Measurements from ENCODE around the gene PARD6G. TPM values are rescaled to one million over a fixed set of nuclear protein-coding genes. Genes with fewer than 3 reads are reported as not detected.
A peak's percentile ranks its signal among the peaks of the same experiment; 100 is the strongest.

The PARD6G gene
- total RNA-seq, 2 donors from 2014 or later: 0.98 to 1.5 TPM

DNA sequence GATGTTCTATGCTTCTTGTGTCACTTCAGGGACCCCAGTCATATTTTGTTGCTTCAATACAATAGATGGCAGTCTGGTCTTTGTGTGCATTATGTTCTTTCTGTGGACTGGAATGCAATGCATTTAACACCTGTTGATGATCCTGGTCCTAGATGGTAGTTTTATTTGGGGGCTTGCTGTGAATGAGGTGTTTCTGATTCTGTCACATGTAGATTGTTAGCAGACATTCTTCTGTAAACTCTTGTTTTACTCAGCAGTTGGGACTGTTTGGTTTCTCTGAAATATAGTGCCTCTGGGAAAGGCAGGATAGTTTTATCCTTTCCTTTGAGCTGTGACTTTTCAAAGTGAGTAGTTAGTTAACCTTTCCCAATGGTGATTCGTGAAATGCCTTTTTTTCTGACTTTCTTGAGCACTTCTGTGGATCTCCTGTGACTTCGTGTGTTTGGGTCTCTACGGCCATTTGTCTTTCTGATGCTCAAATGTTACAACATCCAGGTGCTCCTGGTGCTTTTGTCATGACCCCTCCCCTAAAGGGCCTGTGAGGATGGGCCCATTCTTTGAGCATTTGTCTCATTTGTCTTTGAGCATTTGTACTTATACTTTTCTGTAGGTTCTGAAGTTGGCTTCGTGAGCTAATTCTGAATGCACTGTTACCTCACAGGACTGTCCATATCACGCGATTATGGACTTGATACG is 117.5 kb downstream of the PARD6G start:
- Mint-ChIP-seq H3K4me3 (no peak overlapping the region), H3K27me3 (no peaks in the 10 kb centered on the region), H3K27ac (no peak overlapping the region), H3K36me3 (ENCODE audit: low read depth) (peaks cover 89% of the 10 kb centered on the region), H3K4me1 (peaks cover 21% of the 10 kb centered on the region), H3K9me3 (no peaks in the 10 kb centered on the region)
- ATAC-seq (replicated peaks): no peak

DNA sequence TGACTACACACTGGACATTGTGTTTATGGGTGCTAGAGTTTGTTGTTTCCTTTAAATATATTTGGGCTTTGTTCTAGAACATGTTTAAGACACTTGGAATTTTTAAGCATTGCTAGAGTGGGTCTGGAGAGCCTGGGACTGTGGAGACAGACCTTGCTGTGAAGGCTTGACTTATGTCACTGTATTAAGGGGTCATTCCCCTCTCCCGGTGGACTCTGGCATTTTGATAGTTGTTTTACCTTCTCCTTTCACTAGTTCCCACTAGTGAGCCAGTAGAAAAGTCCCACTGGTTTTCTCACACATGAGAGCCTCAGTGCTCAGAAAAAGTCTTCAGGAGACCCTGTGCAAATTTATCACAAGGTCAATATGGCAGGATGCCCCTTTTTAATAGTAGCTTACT is 119.7 kb downstream of the PARD6G start:
- Mint-ChIP-seq H3K27ac (no peak overlapping the region), H3K4me3 (no peak overlapping the region), H3K36me3 (ENCODE audit: low read depth) (peaks cover 87% of the 10 kb centered on the region), H3K4me1 (peaks cover 21% of the 10 kb centered on the region), H3K27me3 (no peaks in the 10 kb centered on the region), H3K9me3 (no peaks in the 10 kb centered on the region)
- no peak for ATAC-seq (replicated peaks)

DNA sequence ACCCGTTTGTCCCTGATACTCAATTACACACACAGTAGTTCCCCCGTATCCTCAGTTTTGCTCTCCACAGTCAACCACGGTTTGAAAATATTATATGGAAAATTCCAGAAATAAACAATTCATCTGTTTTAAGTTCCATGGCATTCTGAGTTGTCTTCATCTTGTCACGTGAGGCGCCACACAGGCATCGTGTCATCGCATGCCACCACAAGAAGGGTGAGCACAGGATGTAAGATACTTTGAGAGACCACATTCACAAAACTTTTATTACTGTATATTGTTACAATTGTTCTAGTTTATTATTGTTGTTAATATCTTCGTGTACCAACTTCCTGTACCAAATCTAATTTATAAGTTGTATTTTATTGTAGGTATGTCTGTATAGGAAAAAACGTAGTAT is 120.5 kb downstream of the PARD6G start:
- Mint-ChIP-seq H3K4me3 (no peak overlapping the region), H3K4me1 (peaks cover 21% of the 10 kb centered on the region), H3K9me3 (no peaks in the 10 kb centered on the region), H3K27ac (no peak overlapping the region), H3K36me3 (ENCODE audit: low read depth) (peaks cover 87% of the 10 kb centered on the region), H3K27me3 (no peaks in the 10 kb centered on the region)
- ATAC-seq (replicated peaks): no peak

DNA sequence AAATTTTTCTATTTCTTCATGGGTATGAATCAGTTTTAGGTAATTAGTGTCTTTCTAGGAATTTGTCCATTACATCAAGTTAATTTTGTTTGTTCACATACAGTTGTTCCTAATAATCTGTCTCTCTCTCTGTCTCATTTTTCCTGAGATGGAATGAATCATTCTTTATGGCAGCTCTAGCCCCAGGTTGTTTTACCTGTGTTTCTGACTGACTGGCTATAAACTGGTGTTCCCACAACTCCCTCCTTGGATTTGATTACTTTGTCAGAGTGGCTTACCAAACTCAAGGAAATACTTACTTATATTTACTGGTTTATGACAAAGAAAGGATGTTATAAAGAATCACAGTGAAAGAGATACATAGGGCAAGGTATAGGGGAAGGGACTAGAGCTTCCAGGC is 123.2 kb downstream of the PARD6G start:
- Mint-ChIP-seq H3K27me3 (no peaks in the 10 kb centered on the region), H3K4me1 (peaks cover 18% of the 10 kb centered on the region), H3K27ac (no peak overlapping the region), H3K9me3 (no peaks in the 10 kb centered on the region), H3K4me3 (no peak overlapping the region), H3K36me3 (ENCODE audit: low read depth) (peaks cover 84% of the 10 kb centered on the region)
- no peak for ATAC-seq (replicated peaks)

DNA sequence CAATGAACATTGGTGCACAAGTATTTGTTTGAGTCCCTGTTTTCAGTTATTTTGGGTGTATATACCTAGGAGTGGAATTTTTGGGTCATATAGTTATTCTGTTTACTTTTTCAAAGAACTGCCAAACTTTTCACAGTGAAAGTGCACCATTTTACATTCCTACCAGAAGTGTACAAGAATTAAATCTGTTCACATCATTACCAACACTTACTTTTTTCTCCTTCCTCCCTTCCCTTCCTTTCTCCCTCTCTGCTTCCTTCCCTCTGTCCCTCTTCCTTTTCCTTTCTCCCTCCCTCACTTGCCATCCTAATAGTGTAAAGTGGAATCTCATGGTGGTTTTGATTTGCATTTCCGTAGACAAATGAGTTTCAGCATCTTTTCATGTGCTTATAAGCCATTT is 126.4 kb downstream of the PARD6G start:
- no peaks in the 10 kb centered on the region for H3K9me3 Mint-ChIP-seq
- peaks cover 84% of the 10 kb centered on the region for H3K36me3 Mint-ChIP-seq (ENCODE audit: low read depth)
- H3K4me1 Mint-ChIP-seq: peaks cover 15% of the 10 kb centered on the region
- no peak for ATAC-seq (replicated peaks)
- no peak overlapping the region for H3K27ac Mint-ChIP-seq
- no peak overlapping the region for H3K4me3 Mint-ChIP-seq
- no peaks in the 10 kb centered on the region for H3K27me3 Mint-ChIP-seq

DNA sequence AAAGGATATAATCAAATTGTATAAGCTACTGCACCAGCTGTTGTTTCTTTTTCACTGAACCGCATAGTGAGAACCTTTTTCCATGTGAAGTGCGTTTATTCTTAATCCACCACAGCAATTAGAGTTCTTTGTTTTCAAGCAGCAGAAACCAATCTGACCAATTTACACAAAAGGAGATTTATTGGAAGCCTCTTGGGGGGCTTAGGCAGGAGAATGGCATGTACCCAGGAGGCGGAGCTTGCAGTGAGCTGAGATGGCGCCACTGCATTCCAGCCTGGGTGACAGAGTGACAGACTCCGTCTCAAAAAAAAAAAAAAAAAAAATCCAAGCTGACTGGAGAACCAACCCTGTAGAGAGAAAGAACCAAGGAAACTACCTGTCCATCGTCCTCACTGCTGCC is 128.2 kb downstream of the PARD6G start:
- ATAC-seq (replicated peaks): no peak
- Mint-ChIP-seq H3K27ac (no peak overlapping the region), H3K4me3 (no peak overlapping the region), H3K4me1 (peaks cover 27% of the 10 kb centered on the region), H3K9me3 (no peaks in the 10 kb centered on the region), H3K36me3 (ENCODE audit: low read depth) (peaks cover 75% of the 10 kb centered on the region), H3K27me3 (no peaks in the 10 kb centered on the region)

DNA sequence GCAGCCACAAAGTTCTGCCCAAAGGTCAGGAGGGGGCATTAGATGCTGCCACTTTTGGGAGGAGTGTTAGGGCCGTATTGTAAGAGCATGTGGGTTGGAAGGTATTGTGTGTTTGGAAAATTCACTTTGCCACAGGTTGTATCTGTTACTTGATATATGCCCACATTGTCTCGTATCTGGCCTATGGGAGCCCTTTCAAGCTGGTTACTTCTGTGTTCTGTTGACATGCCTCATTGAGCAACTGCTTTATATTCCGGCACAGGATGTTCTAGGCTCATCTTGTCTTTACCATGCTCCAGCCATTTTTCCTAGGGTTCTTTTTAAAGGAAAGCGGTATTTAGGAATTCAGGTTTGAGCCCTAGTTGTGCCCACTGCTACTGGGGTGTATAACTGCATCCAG is 132.3 kb downstream of the PARD6G start:
- Mint-ChIP-seq H3K27me3 (no peaks in the 10 kb centered on the region), H3K27ac (no peak overlapping the region), H3K9me3 (no peaks in the 10 kb centered on the region), H3K4me3 (no peak overlapping the region), H3K4me1 (peaks cover 42% of the 10 kb centered on the region), H3K36me3 (ENCODE audit: low read depth) (peaks cover 65% of the 10 kb centered on the region)
- ATAC-seq (replicated peaks): no peak

DNA sequence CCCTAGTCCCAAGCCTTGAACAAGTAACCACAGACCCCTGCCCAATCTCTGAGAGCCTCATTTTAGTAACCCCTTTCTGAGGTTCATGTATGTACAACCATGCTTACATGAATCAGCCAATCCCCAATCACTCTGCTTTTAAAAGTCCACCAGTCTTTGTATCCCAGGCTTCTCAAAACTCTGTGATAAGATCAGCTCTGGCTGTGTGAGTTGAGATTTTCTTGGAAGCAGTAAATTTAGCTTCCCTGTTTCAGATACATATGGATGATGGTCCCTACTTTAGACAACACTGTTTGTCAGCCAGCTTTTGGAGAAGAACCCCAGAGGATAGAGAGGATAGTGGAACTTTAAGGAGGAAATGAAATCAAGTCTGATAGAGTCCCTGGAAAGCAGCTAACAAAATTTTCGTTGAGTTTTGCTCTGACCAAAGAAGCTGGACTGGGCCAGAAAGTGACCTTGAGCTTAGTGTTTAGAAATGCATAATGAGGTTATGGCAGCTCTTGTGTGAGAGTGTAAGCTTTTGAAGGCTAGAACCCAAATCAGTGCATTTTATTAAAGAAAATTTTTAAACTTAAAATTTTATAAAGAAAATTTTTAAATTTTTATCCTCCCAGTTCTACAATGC is 134.6 kb downstream of the PARD6G start:
- Mint-ChIP-seq H3K27me3 (no peaks in the 10 kb centered on the region), H3K9me3 (no peaks in the 10 kb centered on the region), H3K4me1 (peaks cover 43% of the 10 kb centered on the region), H3K4me3 (no peak overlapping the region), H3K27ac (no peak overlapping the region), H3K36me3 (ENCODE audit: low read depth) (peaks cover 52% of the 10 kb centered on the region)
- ATAC-seq (replicated peaks): no peak

DNA sequence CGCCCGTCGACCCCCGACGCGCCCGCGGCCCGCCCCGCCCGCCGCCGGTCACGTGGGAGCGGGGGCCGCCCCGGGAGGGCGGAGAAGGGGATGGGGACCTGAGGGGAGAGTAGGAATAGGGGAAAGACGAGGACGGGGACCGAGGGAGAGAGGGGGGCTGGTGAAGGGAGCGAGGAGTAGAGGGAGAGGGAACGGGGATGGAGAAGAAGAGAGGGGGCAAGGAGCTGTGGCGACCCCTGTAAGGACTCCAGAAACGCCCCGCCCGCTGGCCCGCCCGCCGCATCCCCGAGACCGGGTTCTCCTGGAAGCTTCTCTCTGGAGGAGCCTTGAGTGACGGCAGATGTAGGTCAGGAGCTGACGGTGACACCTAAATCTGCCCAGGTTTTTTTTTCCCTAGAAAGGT is 137.6 kb downstream of the PARD6G start:
- peaks cover 37% of the 10 kb centered on the region for H3K36me3 Mint-ChIP-seq (ENCODE audit: low read depth)
- H3K27ac Mint-ChIP-seq: peak overlapping the region; percentile 10
- H3K9me3 Mint-ChIP-seq: no peaks in the 10 kb centered on the region
- peak; percentile 9 for ATAC-seq (replicated peaks)
- peaks cover 52% of the 10 kb centered on the region for H3K4me1 Mint-ChIP-seq
- no peaks in the 10 kb centered on the region for H3K27me3 Mint-ChIP-seq
- H3K4me3 Mint-ChIP-seq: peak overlapping the region; percentile 78

DNA sequence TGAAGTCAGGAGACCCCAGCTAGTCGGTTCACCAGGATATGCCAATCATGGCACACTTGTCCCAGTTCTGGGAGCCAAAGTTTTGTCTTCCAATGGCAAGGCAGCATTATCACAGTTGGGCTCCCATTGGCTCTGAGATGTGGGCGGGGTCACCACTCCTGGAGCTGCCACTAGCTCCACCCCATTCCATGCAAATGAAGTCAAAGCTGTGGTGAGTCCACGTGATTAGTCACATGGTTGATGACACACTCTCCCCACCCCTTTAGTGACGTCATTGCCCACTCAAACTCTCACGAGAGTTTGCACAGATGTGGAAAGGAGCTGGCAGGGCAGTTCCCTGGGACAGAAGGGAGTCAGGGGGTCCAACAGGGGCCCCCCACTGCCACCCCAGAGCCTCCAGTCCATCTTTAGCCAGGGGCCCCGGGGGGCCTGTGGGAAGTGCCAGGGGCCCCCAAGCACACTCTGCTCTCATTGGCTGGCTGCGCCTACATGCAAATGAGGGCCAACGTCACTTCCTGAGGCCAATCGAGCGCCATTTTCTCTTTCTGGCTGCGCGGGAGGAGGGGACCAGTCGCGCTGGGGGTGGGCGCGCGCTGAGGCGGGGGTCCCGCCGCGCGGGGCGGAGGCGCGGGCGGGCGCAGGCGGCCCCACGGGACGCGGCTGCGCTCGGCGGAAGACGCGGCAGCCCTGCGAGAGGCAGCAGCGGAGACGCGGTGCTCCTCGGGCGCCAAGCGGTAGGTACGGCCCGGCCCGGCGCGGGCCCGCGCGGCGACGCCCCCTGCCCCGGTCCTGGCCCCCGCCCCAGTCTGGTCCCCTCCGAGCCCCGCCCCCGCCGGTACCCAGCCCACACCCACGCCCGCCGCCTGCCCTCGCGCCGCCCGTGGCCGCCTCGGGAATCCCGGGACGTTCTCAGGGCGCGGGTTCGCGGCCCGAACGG is 138.3 kb downstream of the PARD6G start, which contains the start of gene ADNP2:
Gene ADNP2, plus strand, starts transcription at position 524 of the 937 bp plus-strand sequence. CDS start 8,281 bp downstream, outside the sequence.
- H3K27me3 Mint-ChIP-seq: no peaks in the 10 kb centered on the region
- peaks cover 37% of the 10 kb centered on the region for H3K36me3 Mint-ChIP-seq (ENCODE audit: low read depth)
- peaks cover 51% of the 10 kb centered on the region for H3K4me1 Mint-ChIP-seq
- H3K9me3 Mint-ChIP-seq: no peaks in the 10 kb centered on the region
- ATAC-seq (replicated peaks): peak; percentile 88
- H3K27ac Mint-ChIP-seq: peak within 1 kb of the TSS; percentile 93
- H3K4me3 Mint-ChIP-seq: peak within 1 kb of the TSS; percentile 78

DNA sequence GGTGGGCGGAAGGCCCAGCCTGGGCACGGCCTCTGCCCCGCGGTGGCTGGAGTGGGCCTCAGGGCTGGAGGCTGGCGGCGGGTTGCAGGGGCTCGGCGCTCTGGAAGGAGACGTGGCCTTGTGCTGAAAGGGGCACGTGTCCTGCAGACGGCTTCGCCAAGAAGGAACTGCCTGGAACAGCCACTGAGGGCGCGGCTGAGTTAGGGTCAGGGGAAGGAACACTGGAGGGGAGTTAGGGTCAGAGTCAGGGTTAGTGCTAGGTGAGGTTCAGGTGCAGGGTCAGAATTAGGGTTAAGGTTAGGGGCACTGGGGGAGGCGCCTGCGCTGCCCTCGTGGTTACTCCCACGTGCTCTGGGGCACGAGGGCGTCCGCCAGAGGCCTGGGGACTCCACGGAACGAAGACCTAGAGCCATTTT is 139.2 kb downstream of the PARD6G start:
- H3K4me1 Mint-ChIP-seq: peaks cover 44% of the 10 kb centered on the region
- no peaks in the 10 kb centered on the region for H3K27me3 Mint-ChIP-seq
- peaks cover 32% of the 10 kb centered on the region for H3K36me3 Mint-ChIP-seq (ENCODE audit: low read depth)
- peak overlapping the region; percentile 78 for H3K4me3 Mint-ChIP-seq
- peak overlapping the region; percentile 93 for H3K27ac Mint-ChIP-seq
- no peaks in the 10 kb centered on the region for H3K9me3 Mint-ChIP-seq
- ATAC-seq (replicated peaks): no peak

DNA sequence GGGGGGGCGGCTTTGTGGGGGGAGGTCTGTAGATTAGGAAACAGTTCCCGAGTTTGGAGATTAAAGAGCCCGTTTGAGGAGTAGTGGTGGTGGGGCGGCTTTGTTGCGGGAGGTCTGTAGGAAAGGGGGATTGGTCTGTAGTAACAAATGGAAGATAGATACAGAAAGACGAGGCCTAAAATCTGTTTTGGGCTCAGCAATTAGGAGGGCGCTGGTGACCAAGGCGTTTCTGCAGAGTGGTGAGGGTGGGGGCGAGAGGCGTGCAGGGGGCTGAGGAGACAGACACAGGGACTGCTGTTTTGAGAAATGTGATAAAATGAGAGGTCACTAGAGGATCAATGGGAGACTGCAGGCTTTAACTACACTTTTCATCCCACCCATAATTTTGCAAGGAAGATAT is 139.9 kb downstream of the PARD6G start:
- ATAC-seq (replicated peaks): no peak
- Mint-ChIP-seq H3K4me3 (peak overlapping the region; percentile 78), H3K27ac (peak overlapping the region; percentile 93), H3K27me3 (no peaks in the 10 kb centered on the region), H3K36me3 (ENCODE audit: low read depth) (peaks cover 25% of the 10 kb centered on the region), H3K9me3 (no peaks in the 10 kb centered on the region), H3K4me1 (peaks cover 38% of the 10 kb centered on the region)
